MCF 10A (cell line): ENCODE results near the gene CCDC40. TPM values are rescaled to one million over a fixed set of nuclear protein-coding genes. Genes with fewer than 3 reads are reported as not detected.

ENCODE experiments used
- BruUV-seq: library from RNA; stranded (reverse); fragments of 400-500 nt; replicated peaks from 2 replicates; lab custom pipeline; 2021; lab: Mats Ljungman, UMichigan
- CTCF ChIA-PET: fragments of 300-600 bp; sonication (Branson Sonifier 250); formaldehyde crosslinking; extraction: SDS; loops from one replicate; lab custom pipeline; 2021; ENCODE audit warnings: antibody characterized with exemption, inconsistent platforms; lab: Yijun Ruan, JAX
- POLR2A ChIA-PET: fragments of 300-600, 350-650 bp; sonication (Branson Sonifier 250); formaldehyde crosslinking; extraction: SDS; loops from one replicate; lab custom pipeline; 2020; ENCODE audit warnings: antibody characterized with exemption, inconsistent platforms; lab: Yijun Ruan, JAX
- DNase-seq: peaks from one replicate; pipeline ENCODE4 v3.0.0-alpha.2; 2018; ENCODE audit not compliant: unreplicated experiment
- H3K27ac Mint-ChIP-seq: one replicate; pipeline ENCODE4 v1.8.0; 2022; ENCODE audit warnings: mild to moderate bottlenecking, low read depth, mixed read lengths; ENCODE audit not compliant: unreplicated experiment
- H3K27me3 Mint-ChIP-seq: one replicate; pipeline ENCODE4 v1.8.0; 2022; ENCODE audit warnings: mixed read lengths; ENCODE audit not compliant: insufficient read depth, unreplicated experiment
- H3K36me3 Mint-ChIP-seq: one replicate; pipeline ENCODE4 v1.8.0; 2022; ENCODE audit warnings: mild to moderate bottlenecking, moderate library complexity, mixed read lengths; ENCODE audit not compliant: insufficient read depth, unreplicated experiment
- H3K4me1 Mint-ChIP-seq: one replicate; pipeline ENCODE4 v1.8.0; 2022; ENCODE audit warnings: mixed read lengths; ENCODE audit not compliant: insufficient read depth, unreplicated experiment
- H3K4me3 Mint-ChIP-seq: one replicate; pipeline ENCODE4 v1.8.0; 2022; ENCODE audit warnings: mild to moderate bottlenecking, moderate library complexity, mixed read lengths; ENCODE audit not compliant: unreplicated experiment
- H3K9me3 Mint-ChIP-seq: one replicate; pipeline ENCODE4 v1.8.0; 2022; ENCODE audit warnings: mixed read lengths; ENCODE audit not compliant: unreplicated experiment
- intact Hi-C: fragments of 100-400 bp; cut with micrococcal nuclease; formaldehyde crosslinking; loops from 2 replicates; pipeline ENCODE4 v1.14.1; 2022
- total RNA-seq: library from RNA; stranded (reverse); gene quantifications from 2 replicates; pipeline ENCODE4 v1.2.3, GENCODE V29; 2022
- TF ChIP-seq, protein P1 (sequence below): fragments of 200-600 bp; IDR thresholded peaks from one replicate; pipeline ENCODE4 v1.8.0; 2022; ENCODE audit warnings: antibody characterized with exemption, mild to moderate bottlenecking; ENCODE audit not compliant: unreplicated experiment

CCDC40 gene
- total RNA-seq, 1 experiment from 2014 or later = 4.1 TPM

DNA sequence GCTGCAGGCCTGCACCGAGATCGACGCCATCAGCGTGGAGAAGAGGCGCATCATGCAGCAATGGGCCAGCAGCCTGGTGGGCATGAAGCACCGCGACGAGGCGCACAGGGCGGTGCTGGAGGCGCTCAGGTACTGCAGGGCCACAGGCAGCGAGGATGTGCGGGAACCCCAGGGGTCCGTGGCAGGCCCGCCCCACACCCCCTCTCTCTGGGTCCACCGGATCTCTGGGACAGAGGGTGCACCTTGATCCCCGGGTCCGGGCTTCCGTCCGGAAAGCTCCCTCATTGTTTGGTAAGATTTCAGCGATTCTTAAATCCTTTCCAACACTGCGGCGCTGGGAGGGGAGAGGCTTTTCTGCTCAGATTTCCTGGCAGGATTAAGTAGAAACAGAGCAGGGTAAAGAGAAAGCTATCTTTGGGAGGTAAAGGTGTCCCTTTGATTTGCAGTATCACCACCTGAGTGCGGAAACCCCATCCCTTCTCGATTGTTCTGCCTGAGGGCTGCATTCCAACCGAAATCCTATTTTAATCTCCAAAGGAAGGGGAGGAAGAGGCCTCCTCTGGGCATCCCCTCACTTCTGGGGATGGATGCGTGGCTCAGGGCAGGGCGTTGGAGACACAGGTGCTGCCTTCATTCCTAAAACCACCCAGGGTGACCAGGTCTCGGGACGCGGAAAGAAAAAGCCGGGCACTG, 29.2 kb downstream of the CCDC40 start:
- Mint-ChIP-seq H3K27ac (no peak overlapping the region), H3K36me3 (no peaks in the 10 kb centered on the region), H3K9me3 (no peaks in the 10 kb centered on the region), H3K4me3 (no peak overlapping the region), H3K4me1 (peaks cover 8% of the 10 kb centered on the region), H3K27me3 (no peaks in the 10 kb centered on the region)
- TF ChIP-seq, protein P1, sequence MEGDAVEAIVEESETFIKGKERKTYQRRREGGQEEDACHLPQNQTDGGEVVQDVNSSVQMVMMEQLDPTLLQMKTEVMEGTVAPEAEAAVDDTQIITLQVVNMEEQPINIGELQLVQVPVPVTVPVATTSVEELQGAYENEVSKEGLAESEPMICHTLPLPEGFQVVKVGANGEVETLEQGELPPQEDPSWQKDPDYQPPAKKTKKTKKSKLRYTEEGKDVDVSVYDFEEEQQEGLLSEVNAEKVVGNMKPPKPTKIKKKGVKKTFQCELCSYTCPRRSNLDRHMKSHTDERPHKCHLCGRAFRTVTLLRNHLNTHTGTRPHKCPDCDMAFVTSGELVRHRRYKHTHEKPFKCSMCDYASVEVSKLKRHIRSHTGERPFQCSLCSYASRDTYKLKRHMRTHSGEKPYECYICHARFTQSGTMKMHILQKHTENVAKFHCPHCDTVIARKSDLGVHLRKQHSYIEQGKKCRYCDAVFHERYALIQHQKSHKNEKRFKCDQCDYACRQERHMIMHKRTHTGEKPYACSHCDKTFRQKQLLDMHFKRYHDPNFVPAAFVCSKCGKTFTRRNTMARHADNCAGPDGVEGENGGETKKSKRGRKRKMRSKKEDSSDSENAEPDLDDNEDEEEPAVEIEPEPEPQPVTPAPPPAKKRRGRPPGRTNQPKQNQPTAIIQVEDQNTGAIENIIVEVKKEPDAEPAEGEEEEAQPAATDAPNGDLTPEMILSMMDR = no peak
- POLR2A ChIA-PET = interaction anchor here (0.6 kb wide), 1 partner anchor 12 kb away, joined by 4 read pairs; no protein-coding TSS in a partner anchor
- CTCF ChIA-PET = no interaction called here
- no peak for DNase-seq
- BruUV-seq = no TSS peak
- intact Hi-C loops = no loop called here

DNA sequence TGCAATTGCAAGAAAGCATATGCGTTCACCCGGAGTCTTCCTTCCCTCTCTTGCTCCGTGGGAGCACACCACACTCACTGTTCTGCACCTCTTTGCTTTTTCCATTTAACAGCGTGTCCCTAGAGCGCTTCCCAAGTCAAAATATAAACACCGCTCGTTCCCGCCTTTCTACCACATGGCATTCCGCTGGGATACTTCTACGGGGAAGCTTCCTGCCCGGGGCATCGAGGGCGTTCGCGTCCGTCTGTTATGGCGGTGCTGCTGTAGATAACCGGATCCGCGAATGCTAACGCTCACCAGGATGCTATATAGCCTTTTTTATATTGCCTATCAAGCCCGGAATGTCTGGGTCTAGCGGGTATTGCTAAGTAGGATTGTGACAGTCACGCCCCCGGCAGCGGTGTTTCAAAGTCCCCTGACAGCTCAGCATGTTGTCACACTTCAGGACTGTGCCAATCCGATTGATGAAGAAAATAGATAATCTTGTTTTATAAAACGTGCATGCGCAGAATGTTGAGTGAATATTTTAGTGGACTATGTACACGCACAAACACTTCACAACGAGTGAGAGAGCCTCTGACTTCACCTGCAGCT, 31.0 kb downstream of the CCDC40 start:
- TF ChIP-seq, protein P1 = no peak
- H3K27ac Mint-ChIP-seq = no peak overlapping the region
- ChIA-PET POLR2A (no interaction called here), CTCF (interaction anchor here (2.9 kb wide), 1 partner anchor 15 kb away, joined by 14 read pairs; no protein-coding TSS in a partner anchor)
- H3K9me3 Mint-ChIP-seq = no peaks in the 10 kb centered on the region
- intact Hi-C loops = no loop called here
- no peak overlapping the region for H3K4me3 Mint-ChIP-seq
- H3K4me1 Mint-ChIP-seq = peaks cover 8% of the 10 kb centered on the region
- H3K27me3 Mint-ChIP-seq = no peaks in the 10 kb centered on the region
- no peaks in the 10 kb centered on the region for H3K36me3 Mint-ChIP-seq
- BruUV-seq = no TSS peak
- DNase-seq = no peak

DNA sequence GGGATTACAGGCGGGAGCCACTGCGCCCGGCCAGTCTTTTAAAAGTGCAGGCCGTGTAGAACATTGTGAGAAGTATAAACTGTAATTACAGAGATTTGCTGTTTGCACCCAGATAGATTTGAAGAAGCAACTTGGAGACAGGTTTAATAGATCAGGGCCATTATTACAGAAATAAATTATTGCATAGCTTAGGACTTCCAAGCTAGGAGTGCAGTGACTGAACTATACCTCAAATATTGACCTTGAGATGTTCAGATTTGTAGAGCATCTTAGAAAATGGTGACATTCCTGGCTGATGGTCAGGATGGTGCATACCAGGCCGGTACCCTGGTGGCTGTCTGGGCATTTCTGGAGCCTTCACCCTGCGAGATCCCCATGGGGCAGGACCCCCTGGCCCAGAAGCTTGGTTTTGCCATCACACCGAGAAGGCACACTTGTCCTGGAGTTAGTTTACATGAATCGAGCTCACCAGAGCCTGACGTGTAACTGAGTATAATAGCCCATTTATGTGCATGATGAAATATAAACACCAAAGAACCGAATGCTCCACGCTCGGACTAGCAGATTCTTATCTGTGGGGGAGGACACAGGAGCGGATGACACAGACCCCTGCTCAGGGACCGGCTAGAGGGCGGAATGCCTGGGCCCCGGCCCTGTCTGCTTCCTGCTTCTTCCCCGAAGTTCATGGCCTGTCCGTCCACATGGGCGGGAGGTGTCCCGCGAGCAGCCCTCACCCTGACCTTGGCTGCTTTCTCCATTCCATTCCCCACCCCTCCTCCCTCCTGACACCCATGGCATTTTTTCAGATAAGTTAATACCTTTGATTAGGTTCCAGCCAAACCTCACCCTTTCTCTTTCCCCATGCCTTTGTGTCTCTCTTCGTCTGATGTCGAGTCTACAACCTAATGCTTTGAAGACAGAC, 32.1 kb downstream of the CCDC40 start:
- no peak overlapping the region for H3K4me3 Mint-ChIP-seq
- intact Hi-C loops = no loop called here
- H3K27me3 Mint-ChIP-seq = no peaks in the 10 kb centered on the region
- H3K27ac Mint-ChIP-seq = no peak overlapping the region
- TF ChIP-seq, protein P1 = no peak
- H3K9me3 Mint-ChIP-seq = no peaks in the 10 kb centered on the region
- no peak for DNase-seq
- ChIA-PET POLR2A (no interaction called here), CTCF (interaction anchor here (2.9 kb wide), 1 partner anchor 14 kb away, joined by 14 read pairs; no protein-coding TSS in a partner anchor)
- BruUV-seq = no TSS peak
- peaks cover 8% of the 10 kb centered on the region for H3K4me1 Mint-ChIP-seq
- no peaks in the 10 kb centered on the region for H3K36me3 Mint-ChIP-seq
